SH-SY5Y (cell line): ENCODE data around the gene EIF4E1B.

ENCODE experiments used
- GATA2 ChIP-seq: IDR thresholded peaks from 2 replicates; pipeline ENCODE4 v1.6.1; 2011; ENCODE audit warnings: mild to moderate bottlenecking, low read depth, low read length
- GATA3 ChIP-seq: IDR thresholded peaks from 2 replicates; pipeline ENCODE4 v1.6.1; 2011; ENCODE audit warnings: low read depth, mild to moderate bottlenecking, low read length, moderate library complexity

Gene EIF4E1B

DNA sequence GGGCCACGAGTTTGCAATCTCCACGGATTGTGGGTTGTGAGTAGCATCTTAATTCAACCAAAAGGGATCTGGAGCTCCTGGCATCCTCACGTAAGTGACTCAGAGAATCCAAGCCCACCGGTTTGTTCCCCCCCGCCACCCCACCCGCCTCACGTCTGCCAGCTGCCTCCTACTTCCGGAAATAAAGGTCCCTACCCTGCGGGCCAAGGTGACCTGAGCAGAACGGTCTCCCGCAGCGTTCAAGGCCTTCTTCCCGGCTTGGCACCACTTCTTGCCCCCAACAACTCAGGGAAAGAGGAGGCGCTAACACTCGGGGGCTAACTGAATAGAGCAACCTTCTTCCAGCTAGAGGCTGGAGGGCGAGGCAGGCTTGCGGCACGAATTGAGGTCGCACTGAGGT is 11.7 kb upstream of the EIF4E1B start:
- TF ChIP-seq GATA3 (no peak), GATA2 (no peak)

DNA sequence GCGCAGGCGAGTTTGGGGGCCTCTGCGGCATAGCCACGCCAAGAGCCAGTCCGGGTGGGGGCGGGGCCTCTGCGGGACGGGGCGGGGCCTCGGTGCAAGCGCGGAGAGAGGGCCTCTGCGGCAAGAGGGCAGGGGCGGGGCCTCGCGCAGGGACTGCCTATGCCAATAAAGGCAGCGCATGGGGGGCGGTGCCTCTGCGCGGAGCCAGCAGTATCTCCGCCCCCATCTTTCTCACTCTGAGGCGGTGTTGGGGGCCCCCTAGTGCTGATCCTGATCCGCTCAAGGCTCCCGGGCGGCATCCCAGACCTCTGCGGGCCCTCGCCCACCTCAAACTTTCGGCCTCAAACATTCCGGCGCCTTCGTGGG is 11.3 kb upstream of the EIF4E1B start:
- TF ChIP-seq GATA3 (no peak), GATA2 (peak; percentile 85)

DNA sequence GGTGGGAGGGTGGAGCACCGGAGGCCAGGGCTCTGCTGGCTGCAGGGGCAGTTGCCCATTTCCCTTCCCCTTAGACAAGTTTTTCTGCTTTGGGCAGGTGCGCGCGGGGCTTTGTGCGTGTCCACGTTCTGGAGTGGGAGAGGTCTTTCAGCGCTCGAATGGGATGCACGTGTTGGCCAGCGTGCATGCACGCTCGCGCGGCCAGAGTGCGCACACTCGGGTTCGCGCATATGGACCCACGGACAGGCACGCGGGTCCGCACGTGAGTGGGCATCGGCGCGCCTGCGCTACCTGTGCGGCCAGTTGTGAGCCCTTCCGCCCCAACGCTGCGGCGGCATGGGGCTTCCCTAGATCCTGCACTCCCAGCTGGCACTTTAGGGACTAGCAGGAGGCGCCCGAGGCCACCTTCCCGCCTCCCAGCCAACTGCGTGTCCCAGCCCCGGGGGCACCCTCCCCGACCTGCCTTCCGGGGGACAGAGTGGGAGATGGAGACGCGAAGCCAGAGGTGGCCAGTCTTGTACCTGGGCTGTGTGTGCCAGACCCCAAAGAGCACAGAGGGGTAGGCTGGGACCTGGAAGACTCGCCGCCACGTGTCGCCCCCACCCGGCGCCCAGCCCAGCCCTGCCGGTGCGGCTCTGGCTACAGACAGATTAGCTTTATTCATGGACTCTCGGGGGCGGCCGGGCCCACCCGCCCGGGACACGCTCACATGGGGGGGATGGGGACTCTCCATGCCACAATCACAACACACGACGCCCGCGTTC is 10.7 kb upstream of the EIF4E1B start:
- TF ChIP-seq GATA3 (no peak), GATA2 (no peak)

DNA sequence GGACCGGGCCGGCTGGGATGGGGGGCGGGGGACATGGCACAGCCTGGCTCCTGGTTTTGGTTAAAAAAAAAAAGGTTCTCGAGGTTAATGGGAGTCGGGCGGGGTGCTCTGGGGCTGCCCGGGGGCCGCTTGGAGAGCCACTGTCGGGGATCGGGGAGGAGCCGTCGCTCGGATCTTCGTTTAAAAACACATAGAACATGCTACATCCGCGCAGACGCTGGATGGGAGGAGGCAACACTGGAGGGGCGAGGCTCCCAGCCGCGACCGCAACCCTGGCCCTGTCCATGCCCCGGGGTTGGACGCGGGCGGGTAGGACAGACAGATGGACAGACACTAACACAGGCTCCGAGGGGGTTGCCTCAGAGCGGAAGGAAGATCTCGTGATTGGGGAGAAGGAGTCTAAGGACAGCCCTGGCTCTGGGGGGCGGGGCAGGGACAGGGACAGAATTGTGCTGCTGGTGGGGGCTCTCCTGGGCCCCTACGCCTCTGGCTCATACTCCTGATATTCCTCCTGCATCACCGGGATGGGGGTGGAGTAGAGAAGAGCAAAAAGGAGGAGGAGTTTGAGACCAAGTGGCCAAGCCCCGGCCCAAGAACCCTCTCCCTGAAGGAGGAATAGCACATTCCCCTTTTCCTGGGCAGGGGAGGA is 10.0 kb upstream of the EIF4E1B start:
- TF ChIP-seq GATA3 (no peak), GATA2 (no peak)

DNA sequence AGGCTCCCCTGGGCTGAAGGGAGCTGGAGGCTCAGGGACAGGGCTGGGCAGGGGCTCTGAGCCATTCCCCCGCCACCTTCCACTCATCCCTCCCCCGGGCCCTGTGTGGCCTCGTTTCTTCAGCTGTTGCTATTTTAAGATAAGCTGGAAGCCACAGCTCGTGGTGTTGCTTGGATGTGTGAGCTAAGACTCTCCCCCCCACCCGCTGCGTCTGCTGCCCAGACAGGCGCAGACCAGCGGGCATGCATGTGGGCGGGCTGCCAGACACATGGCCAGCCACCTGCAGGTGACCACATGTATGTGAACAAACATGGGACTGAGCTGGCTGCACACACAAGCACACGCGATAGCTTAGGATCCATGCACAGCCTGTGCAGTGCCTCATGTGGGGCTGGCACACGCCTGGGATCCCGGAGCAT is 8.8 kb upstream of the EIF4E1B start:
- TF ChIP-seq GATA3: no peak
- no peak for TF ChIP-seq GATA2

DNA sequence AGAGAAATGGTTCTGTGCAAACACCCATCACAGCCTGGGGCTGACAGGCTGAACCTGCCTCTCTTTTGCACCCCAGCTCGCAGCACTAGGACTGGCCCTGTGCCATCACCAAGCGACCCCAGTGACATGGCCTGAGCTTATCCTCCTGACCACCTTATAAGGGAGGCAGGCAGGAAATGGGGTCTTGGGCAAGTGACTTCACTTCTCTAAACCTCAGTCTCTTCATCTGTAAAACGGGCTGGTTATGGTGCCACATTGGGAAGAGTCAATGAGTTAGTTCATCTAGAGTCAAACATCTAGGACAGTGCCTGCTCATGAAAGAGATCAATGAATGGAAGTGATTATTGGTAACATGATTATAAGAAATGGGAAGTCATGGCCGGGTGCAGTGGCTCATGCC is 6.3 kb upstream of the EIF4E1B start:
- no peak for TF ChIP-seq GATA2

DNA sequence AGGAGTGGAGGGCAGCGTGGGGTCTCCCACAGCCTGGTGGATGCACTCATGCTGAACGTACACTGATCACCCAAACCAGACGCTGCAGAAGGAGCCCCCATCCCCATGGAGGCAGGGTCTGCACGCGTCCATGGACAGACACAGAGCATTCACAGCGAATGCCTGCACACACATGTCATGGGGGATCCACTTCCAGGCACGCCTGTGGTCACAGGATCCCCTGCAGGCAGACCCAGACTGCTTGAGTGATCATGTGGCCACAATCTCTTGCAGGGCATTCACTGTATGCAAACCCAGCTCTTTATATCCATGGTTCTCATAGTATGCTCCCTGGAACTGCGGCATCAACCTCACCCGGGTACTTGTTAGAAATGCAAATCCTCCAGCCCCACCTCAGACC is 5.5 kb upstream of the EIF4E1B start:
- TF ChIP-seq GATA3 (no peak), GATA2 (no peak)

DNA sequence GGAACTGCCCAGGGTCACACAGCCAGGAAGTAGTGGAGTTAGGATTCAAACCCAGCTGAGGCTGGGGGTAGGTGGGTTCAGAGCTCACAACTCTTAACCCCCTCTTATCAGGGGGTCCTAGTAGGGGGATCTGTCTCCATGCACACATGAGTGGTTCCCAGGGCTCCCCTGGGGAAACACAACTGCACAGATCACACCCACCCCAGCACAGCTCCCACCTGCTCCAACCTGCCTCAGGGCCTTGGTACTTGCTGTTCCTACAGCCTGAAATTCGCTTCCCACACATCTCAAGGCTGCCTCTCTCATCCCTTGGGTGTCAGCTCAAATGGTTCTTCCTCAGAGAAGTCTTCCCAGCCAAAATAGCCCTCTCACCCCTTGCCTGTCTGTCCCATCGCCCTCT is 5.0 kb upstream of the EIF4E1B start:
- TF ChIP-seq GATA2 (no peak), GATA3 (no peak)

DNA sequence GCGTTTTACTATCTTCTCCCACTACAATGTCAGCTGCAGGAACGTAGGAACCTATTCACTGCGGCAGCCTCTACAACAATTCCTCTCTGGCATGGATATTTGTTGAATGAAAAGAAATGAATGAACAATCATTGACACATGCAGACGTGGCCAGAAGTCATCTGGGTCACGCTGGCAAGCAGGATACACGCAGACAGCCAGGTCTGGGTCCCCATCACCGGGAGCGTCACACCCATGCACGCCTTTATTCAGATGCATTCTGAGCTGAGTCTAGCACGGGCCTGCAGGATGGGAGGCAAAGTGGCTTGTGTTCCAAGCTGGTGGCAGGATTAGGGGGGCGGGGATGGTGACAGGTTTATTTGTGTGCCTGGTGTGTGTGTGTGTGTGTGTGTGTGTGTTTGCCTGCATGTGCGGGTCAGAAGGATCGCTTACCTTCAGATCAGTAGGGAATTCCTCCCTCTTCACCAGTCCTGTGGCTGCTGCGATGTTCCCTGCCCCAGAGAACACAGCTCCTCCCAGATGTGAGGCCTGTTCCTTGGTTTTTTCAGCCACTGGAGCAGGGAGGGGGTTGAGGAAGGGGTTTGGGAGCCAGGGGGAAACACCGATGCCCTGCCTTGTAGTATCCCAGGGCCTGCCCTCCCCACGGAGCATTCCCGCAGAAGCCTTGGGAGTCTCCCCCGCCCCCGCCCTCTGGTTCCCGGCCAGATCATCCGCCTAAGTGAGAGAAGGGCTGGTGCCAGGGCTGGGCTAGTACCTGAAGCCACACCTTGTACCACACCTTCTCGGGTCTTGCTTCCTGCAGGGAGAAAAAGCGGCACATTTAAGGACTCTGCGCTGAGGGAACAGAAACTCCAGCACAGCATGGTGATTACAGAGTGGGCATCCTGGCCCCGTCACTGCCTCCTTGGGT is 4.3 kb upstream of the EIF4E1B start:
- TF ChIP-seq GATA3: no peak
- no peak for TF ChIP-seq GATA2

DNA sequence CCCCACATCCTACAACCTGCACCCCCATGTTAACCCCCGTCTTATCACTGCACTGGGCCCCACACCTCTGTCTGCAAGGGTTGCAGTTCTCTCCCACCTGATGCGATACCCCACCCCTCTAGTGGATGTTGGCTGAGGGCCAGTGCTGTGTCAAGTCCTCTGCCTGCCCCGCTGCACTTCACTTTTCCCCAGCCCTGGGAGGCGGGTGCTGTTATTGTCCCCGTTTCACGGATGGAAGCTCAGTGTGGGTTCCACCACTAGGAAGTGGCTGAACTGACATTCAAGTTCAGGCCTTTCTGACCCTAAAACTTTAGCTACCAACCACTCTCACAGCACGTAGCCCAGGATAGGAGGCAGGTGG is 3.6 kb upstream of the EIF4E1B start:
- no peak for TF ChIP-seq GATA3
- no peak for TF ChIP-seq GATA2

DNA sequence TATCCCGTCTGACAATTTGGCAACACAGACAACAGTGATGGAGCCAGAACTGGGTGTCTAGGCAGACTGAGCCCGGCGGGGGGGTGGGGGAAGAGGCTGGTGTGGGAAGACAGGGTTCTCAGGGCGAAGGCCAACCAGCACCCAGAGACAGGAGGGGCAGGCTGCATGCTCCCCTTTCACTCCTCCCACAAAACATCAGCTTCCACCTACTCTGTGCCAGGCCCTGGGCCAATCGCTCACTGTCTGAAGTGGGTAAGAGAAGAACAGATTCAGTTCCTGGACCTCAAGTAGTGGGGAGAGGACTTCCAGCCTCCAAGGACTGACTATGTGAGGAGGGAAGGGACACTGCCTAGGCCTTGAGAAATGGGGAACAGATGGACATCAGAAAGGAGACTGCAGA is 2.9 kb upstream of the EIF4E1B start:
- TF ChIP-seq GATA3 (no peak), GATA2 (no peak)

DNA sequence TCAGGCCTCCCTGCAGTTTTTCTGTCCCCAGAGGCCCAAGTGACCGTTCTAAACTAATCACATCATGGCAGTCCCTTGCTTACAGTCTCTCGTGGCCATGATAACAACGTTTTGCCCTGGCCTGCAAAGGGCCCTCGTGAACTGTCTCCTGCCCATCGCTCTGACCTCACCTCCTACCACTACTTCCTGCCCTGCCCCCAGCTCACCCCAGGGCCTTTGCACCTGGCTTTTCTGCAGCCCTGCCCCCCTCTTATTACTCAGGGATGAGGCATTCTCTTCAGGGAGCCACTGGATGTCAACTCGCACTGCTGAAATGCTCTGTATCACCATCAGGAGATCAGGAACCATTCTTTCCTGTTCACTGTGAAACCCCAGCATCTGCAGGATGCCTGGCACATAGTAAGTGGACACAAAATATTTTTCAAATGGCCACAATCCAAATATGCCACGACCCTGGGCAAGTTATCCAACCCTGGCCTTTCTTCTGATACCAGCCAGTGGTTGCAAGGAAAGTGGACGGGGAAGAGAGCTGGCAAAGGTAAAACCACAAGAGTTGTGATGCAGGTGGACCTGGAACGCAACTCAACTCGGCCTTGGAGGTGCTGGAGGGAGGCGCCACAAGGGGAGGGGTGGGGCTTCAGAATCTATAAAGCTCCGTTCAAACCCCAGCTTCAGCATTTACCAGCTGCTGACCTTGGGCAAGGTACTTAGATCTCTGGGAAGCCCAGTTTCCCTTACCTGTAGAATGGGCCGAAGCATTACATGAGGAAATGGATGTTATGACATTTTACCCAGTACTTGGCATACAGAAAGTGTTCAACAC is 1.9 kb upstream of the EIF4E1B start:
- no peak for TF ChIP-seq GATA2
- no peak for TF ChIP-seq GATA3

DNA sequence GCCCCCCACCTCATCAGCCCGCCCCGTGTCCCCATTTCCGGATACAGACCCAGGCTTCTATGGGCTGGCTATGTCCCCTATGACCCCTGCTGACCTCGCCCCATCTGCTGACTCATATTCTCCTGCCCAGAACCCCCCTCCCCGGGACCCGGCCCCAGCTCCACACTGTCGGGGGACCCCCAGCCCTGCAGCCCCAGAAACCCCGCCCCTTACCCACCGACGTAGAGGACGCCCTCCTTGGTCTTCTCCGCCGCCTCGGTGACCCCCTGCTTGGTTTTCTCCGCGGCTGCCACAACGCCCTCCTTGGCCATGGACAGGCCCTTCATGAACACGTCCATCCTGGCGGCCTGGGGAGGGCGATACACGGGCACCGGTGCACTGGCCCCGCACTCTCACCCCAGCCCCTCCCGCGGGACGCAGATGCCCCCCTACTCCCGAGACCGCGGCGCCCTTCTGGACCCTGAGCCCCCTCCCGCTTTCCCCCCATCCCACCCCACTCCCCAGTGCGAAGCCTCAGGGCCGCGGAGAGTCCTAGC is 1.1 kb upstream of the EIF4E1B start:
- TF ChIP-seq GATA3 (no peak), GATA2 (no peak)

DNA sequence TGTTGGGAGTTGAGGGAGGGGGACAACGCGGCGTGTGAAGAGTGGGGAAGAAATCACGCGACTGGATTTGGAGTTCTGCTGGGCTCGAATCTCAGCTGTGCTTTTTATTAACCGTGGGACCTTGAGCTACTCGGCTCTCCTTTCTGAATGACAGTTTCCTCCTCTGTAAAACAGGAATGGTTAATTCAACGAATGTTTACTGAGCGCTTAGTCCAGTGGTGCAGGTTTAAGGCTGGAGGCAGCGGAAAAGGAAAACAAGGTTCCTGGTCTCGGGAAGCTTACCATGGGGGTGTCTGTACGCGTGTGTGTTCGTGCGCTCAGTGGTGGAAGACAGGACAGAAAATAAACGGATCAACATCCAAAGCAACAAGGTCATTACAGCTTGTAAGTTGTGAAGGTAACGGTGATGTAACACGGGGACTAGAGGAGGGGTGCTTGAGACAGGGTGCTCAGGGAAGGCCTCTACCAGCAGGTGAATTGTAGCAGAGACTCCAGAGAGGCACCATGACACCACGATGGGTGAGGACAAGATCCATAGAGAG is 277 bp downstream of the EIF4E1B start:
- TF ChIP-seq GATA2: no peak
- TF ChIP-seq GATA3: no peak

DNA sequence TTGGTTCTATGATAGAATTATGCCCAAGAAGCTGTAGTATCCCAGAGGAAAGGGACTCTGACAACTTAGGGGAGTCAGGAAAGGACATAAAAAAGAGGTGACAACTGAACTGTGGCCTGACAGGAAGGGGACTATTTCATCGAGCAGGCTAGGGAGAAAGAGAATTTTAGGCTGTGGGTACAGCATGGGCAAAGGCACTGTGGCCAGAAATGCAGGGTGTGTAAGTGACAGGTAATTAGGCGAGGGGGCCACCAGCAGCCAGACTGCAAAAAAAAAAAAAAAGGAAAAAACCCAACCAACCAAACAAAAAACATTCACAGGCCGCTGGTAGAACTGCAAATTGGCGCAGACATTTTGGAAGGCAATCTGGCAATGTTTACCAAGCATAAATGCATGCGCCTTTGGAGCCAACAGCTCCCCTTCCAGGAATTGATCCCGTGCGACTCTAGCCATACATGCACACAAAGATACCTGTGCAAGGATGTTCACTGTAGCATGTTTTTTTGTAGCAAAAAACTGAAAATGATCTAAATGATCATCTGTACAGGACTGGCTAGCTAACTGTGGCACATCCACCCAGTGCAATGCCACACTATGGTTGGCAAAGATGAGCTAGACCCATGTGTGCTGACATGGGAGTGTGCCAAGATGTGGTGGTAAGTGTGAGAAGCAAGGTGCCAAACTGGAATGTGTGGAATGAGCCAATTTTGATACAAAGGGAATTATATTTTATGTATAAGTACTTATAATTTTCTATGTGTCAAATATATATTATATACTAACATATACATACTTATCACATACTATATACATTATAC is 1.1 kb downstream of the EIF4E1B start:
- TF ChIP-seq GATA3 (no peak), GATA2 (no peak)
